Ureter (tissue), 1 donor: ENCODE results near the gene ARHGAP22. TPM values are rescaled to one million over a fixed set of nuclear protein-coding genes. Genes with fewer than 3 reads are reported as not detected.

ENCODE experiments used
- DNase-seq: peaks from one replicate; pipeline ENCODE4 v3.0.0-alpha.2; 2020; ENCODE audit warnings: low spot score
- total RNA-seq: library from RNA; stranded (reverse); gene quantifications from one replicate; pipeline ENCODE4 v1.2.4, GENCODE V29; 2023
- donor health status: DM: yes; HTN: yes; CAD: no.

ARHGAP22 gene
- total RNA-seq, 1 donor from 2014 or later: 4.6 TPM

DNA sequence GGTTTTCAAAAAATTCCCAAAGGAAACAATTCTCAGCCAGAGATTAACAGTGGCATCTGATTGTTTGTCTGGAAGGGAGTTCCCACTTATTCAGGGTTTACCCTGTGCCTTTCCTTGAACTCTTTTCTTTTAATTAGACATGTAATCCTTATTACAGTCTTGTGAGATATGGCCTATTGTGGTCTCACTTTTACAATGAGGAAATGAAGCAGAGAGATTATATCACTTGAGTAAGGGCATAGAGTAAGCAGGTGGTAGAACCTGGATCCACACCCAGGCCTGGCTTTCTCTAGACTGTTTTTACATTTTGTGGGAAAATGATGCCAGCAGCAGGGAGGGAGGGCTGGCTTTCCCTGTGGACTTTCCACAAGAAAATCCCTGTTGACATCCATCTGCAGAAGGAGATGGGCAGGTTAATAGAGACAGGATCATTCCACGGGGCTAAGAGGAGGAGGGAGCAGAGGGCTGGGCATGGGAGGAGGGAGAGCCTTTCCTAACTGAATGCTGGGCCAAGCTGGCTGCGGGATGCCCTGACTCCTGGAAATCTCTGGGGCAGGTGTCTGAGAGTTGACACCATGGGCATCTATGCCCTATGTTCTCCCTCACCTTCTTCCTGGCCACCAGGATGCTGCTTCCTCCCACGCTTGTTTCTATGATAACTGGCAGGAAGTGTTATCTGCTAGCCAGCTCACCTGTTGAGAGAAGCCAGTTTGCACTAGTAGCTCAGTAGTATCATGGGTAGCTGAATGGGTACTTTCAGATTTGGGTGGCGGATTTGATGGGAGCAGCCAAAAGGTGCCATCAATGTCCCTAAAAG is 28.7 kb upstream of the ARHGAP22 start:
- no peak for DNase-seq

DNA sequence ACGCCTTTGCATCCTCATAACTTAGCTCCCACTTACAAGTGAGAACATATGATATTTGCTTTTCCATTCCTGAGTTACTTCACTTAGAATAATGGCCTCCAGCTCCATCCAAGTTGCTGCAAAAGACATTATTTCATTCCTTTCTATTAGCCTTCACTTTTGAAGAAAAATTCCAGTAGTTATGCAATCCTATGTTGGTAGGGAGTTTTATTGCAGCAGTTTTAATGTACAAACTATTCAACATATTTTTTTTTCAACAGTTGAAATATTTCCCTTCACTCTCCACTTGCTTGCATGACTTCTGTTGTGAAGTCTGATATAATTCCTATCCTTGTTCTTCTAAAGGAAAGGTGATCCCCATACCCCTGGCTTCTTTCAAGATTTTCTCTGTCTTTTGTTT is 27.3 kb upstream of the ARHGAP22 start:
- DNase-seq: no peak

DNA sequence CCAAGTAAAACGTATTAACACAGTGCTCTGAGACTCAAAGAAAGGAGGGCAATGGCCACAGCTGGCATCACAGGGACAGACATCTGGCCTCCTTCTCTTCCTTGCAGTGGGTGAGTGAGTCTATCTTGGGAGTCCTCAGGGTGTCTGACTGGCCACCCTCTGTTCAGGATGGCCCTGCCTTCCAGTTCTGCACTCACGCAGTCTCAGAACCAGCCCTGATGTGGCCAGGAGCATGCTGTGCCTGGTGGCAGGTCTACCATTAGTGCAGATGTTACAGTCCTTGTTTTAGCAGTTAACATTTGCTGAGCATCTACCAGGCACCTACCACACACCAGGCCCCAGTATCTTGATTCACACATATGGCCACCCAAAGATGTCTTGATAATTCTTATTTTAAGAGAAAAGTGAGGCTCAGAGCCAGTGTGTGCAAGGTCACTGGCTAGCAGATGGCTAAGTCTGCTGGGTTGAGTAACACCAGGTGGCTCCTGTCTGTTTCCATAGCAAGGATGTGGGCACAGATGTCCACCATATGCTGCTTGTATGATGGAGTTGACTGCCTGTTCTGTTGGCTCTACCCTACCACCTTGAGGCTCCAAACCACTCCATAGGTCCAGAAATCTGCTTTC is 23.2 kb upstream of the ARHGAP22 start:
- DNase-seq: no peak

DNA sequence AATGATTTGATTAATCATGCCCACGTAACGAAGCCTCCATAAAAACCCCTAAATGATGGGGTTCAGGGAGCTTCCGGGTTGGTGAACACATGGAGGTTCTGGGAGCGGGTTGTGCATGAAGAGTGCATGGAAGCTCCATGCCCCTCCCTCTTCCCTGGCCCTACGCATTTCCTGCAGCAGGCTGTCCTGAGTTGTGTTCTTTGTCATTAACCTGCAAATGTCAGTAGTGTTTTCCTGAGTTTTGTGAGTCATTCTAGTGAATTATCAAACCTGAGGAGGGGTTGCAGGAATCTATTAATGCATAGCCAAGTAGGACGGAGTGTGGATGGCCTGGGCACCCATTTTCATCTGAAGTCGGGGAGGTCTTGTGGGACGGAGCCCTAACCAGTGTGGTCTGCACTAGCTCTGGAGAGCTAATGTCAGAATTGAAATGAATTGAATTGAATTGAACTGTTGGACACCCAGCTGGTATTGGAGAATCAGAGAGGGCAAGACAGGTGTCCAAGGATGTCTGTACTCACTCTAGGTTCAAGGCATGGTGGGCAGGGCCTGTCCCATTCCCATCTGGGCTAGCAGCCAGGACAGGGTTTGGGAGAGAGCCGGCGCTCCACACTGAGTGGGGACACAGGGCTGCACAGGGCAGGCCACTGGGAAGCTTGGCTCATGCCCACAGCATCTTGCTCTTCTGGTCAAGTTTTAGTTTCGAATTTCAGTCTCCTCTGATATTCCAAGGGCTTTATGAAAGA is 22.3 kb upstream of the ARHGAP22 start:
- no peak for DNase-seq

DNA sequence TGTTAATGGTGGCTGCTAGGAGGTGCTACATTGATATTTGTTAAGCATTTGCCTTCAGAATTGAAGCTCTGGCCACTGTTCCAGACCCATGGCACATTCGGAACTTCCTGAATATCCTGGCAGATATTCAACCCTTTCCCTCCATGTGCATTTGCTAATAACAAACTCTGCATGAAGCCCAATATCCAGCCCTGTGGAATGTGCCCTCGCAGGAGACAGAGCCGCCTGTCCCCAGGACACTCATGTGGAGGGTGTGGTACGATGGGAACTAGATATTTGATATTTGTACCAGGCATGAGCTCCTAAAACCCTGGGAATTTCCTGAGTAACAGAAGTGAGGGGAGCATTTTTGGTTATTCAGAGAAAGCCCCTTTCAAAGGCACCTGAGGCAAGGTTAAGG is 21.6 kb upstream of the ARHGAP22 start:
- no peak for DNase-seq

DNA sequence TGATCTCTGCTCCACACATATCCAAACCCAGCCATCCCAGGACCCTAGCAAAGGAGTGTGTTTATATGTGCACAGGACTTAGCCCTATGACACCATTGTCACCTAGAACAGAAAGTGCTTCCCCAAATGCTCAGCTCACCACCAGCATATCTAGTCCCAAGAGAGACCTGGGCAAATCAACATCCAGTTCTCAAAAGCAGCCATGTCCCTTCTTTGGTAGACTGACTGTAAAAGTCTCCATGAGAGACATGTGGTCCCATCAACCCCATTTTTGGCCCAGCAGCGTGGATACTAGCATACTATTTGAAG is 20.9 kb upstream of the ARHGAP22 start:
- no peak for DNase-seq

DNA sequence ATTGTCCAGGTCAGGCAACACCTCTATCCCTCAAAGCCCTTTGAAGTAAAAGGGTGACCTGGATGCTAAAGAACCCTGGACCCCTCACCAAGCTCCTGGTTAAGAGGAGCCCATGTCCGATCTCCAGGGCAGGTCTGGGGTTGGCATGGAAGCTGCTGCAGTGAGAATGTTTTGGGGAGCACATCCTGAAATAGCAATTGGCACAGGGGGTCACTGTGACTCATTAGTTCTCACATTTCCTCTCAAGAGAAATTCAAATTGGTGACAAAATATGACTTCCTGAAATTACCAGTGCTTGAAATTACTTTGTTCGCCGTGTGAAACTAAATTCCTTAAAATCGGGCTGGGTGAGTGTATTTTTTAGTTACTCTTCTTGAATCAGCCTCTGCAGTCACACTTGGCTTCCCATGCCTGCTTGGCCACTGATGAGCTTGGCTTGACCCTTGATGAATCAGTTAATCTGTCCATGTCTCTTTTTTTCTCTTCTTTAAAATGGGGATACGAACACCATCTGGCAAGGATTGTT is 18.8 kb upstream of the ARHGAP22 start:
- DNase-seq: no peak

DNA sequence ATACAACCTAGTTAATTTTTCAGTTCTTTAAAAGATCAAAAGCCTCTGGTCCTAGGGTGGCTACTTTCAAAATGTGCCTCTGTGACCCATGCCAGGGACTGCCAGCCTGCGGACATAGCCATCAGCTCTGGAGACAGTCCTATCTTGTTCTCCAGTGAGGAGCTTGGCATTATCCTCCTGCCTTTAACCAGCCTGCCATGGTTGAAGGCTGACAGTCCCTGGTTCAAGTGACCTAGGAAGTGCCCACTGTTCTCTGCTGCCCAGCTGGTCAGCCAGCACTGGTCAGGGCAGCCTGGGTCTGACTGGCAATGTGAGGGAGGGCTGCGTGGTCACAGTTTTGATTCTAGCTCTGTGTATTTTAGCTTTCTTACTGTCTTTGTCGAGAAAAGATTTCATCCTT is 18.1 kb upstream of the ARHGAP22 start:
- DNase-seq: no peak

DNA sequence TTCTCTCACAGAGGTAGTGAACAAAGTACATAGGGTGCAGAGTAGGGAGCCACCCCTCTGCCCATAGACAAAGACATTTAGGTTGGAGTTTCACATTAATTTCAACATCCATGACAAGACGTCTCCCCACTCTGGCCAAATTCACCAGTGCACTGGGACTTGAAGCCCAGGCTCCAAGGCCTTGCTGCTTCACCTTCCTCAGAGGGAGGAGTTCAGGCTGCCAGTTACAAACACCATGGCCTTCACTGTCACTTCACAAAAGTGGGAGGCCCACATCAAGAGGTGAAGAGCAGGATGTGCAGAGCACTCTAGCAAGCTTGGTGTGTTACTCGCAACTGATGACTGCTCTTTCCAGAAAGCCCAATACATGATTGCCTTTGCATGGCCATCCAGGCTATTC is 15.8 kb upstream of the ARHGAP22 start:
- no peak for DNase-seq

DNA sequence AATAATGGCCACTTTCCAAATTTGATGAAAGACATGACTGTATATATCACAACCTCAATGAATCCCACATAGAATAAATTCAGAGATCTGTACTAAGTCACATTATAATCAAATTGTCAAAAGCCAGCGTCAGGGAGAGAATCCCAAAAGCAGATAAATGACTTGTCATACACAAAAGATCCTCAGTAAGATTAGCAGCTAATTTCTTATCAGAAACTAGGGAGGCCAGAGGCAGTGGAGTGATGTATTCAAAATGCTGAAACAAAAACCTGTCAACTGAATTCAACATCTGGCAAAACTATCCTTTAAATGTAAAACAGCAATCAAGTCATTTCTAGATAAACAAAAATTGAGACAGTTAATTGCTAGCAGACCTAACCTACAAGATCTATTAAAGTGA is 11.6 kb upstream of the ARHGAP22 start:
- DNase-seq: no peak

DNA sequence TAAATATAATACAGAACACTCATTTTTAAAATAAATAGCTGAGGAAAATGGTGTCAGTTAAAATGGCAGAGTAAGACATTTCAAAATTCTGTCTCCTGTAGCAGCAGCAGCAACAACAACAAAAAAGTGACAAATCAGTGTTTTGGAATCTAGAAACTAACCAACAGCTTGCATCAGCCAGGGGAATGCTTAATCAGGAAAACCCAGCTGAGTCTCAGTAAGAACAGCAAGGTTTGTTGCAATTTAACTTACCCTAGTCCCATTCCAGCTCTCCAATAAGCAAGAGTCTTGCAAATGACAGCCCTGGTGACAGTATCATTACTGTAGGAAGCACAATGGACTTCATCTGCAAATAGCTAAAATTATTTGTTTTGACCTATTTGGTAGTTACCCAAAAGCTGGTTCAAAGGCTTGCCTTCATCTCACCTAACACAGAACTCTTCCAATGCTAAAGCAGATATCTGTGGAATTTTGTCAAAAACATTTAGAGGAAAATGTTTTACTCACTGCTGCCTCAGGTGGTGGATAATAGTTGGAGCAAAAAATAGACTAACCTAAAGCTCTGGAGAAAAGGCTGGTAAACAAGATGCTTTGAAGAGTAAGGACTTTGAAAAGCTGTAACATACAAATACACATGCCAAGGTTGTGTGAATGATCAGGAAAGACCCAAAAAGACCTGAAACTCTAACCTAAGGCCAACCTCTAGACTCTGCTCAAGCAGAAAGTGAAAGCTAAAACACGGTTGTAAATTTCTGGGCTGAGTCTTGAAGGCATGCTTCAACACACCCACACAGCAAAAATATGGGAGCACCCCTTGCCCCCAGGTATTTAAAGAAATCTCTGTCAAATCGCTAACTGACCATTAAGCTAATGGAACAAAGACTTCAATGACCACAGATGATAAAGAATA is 9.9 kb upstream of the ARHGAP22 start:
- DNase-seq: no peak

DNA sequence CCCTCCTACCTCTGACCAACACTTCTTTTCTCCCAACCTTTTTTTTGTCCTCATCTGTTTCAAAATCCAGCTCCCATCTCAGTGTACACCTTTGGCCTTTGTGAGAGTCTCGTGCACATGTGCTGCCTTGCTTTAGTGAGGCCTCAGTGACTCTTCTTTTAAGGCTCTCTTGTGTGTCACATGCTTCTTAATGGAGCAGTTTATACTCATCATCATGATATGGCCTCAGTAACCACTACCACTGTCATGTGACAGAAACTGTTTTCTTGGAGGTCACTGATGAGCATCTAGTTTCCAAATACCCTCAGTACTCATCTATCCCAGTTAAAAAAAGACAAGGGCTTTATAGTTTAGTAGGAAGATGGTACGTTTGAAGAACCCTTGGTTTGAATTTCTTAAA is 8.1 kb upstream of the ARHGAP22 start:
- DNase-seq: no peak

DNA sequence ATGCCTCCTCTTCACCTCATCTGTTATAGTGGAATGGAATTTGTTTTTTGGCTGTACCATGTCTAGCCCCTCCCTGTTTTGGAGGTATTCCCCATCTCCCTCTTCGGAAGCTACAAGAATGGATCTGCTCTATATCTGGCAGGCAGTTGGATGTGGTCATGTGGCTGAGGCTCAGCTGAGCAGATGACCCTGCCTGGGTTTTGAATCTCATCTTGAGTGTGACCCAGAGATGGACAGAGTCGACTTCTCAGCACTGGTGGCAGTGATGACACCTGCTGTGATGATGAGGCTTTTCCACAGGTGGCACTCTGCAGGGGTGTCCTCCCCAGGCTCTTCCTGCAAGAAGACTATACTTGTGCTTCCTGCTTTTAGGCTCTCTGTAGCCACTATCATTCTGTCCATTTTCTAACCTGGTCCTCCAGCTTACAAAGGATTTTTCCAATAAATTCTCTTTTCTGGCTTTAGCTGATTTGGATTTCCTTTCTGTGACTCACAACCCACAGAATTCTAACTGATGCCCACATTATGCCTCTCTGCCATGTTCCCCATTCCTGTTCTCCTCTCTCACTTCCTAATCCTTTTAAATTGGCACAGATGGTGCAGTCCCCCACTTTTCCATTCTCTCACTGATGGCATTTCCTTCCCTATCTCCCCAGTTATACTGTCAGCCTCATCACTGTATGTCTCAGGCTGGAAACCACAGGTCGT is 7.5 kb upstream of the ARHGAP22 start:
- DNase-seq: no peak

DNA sequence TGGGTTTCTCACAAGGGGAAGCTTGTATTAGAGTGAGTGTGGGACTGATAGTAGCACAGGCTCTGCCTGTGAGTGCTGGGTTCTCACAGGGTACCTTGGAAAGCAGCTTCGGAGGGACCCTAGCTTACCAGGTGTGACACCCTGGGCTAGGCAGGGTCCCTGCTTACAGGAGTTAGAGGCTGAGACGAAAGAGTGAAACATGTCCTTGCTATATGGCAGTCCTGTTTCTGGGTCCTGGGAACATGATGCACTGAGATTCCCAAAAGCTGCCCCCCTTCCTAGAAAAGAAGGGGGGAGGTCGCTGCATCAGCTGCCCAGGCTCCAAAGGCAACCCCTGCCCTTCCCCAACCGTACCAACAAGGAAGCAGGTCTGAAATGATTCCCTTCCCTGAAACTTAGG is 6.3 kb upstream of the ARHGAP22 start:
- DNase-seq: no peak

DNA sequence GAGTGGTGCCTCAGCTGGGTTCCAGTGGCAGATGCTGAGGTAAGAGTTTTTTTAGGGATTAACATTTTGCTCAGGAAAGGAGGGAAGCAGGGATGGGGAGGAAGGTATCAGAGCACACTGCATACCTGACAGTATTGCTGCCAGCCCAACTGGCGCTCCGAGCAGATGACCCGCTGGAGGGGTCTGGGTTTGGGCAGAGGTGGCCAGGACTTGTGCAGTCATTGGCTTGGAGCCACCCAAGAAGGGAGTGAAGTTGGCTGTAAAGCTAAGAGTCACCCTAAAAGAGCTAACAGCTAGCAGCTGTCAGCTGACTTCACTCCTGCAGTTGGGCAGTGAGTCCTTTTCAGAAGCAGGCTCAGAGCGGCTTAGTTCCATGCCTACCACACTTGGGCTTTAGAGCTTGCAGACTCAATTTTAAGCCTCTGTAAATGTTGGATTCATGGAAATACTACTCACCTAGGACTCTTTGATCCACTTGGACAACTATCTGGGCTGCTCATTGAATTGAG is 5.8 kb upstream of the ARHGAP22 start:
- DNase-seq: no peak

DNA sequence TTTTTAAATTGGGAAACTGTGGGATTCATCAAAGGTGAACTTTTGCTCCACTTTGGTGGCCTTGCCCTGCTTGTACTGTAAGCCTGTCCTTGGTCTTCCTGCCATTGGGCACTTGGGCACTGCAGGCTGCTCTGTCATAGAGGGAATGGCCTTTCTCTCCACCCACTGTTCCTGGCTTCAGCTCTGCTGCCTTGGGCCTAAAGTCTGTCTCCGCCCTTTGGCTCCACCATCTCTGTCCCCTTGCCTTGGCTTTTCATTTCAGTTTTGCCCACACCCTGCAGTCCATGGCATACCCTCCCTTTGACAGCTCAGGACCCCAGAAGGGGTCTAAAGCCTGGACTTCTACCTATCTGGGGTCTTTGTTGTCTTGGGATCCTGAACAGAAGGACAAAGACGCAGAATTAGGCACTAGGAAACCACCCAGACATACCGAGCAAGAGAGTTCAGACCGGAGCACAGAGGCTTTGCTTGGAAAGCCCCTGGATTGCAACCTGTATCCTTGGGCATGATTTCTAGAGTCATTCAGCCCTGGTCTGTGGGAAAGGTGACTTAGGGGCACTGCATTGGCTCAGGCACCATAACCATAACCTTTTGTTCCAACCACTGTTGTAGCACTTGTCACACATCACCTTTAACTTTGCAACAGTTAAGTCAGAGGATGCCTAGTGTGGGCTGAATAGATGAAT is 5.2 kb upstream of the ARHGAP22 start:
- no peak for DNase-seq

DNA sequence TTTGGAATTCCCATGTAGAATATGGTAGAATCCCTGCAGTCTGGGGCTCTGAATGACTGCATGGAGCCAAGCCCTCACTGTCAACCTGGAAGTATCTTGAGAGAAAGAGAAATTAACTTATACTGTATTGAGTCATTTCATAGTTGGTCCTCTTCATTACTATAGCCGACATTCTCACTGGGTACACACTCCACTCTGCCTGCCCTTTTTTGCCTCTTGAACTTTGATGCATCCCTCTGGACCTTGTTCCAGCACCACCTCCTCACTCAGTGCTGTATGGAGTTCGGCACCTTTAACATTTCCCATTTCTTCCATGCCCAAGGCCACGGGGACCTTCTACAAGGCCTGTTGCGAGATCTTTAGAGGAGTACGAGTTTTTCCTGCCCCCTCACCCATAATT is 4.6 kb upstream of the ARHGAP22 start:
- no peak for DNase-seq

DNA sequence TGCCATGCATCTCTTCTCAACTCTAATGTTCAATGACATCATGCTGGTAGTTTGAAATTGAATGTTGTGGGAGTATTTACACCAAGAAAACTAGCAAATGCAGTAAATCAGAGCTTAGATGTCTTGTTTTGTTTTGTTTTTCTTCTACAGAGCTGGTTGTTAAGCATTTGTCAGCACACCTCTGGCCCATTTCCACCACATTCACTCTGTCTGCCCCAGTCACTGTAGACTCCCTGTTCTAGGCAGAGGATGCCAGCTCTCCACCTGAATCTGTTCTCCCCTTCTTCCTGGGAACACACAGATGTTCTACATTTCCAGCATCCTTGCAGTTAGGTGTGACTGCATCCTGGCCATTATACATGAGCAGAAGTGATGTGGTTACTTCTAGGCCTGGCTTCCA is 4.1 kb upstream of the ARHGAP22 start:
- no peak for DNase-seq

DNA sequence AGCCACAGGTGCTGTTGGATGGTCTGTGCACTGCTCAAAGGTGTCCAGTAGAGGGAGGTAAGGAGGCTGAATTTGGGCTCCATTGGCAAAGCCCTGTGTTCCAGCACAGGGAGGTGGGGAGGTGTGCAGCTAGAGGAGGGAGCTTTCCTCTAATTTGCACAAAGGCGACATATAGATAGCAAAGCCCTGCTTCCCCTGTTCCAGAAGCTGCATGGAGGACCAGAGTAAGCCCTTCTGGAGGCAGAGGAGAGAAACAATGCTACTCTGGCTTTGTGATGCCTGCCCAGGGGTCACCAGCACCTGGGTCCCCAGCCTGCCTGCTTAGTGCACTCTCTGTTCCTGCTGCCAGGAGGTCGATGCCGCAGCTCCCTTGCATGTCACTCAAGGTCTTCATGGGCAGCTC is 3.4 kb upstream of the ARHGAP22 start:
- peak; percentile 41 for DNase-seq
